K562 treated with DMSO at 1 percent for 24 hours (cell line): Measurements from ENCODE around the gene ZXDB. TPM values are rescaled to one million over a fixed set of nuclear protein-coding genes. Genes with fewer than 3 reads are reported as not detected.

ENCODE experiments used
- total RNA-seq: library from RNA; unstranded; fragments of 300-600 nt; gene quantifications from 2 replicates; pipeline ENCODE4 v1.2.3, GENCODE V29; 2022; ENCODE audit warnings: low read depth; ENCODE audit not compliant: insufficient read depth

The ZXDB gene
- 2.5 and 2.6 TPM in 2 replicates for total RNA-seq

DNA sequence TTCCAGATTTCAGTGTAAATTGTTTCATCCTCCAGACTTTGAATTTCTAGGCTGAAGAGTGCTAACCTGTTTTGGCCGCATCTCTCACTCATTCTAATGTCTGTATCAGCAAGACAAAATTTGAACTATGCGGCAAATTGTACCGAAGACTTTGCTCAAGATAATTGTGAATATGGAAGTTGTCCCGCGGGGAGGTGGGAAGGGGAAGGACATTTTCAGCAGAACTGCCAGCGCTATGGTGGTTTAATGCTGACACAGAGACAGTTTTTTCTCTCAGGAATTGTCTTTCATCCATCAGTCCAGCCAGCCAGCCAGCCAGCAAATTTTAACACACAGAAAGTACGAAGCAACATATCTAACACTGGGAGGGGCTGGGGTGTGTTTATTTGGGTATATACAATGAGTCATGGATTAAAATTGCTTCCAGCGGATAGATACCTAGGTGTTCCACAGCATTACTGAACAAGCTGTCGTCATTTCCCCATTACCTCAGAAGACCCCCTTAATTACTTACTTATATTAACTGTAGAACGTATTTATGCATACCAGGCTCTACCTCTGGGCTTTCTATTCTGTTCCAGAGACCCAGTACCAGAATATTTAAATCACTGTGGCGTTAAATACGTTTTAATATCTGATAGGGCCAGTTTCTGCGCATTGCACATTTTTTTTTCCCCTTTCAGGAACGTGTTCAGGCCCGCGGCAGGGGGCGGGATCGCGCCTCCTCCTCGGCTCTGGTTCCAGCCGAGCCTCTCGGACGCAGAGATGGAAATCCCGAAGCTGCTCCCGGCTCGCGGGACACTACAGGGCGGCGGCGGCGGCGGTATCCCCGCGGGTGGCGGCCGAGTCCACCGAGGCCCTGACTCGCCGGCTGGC, at the start of gene ZXDB:
Gene ZXDB (plus strand): TSS at position 728 of the 876 bp plus-strand sequence. CDS start 38 bp downstream, at position 766.

Other genes with a start within 250 kb of the ZXDB start
- not detected in 2 replicates for gene NLRP2B, start 88.2 kb downstream of the ZXDB start, total RNA-seq